NCI-H748 (cell line): ENCODE results near the gene GJB4.
"Not testable (repeated sequence)": the region's sequence is repeated elsewhere in the genome, so short reads cannot be mapped to it uniquely, and the experiment has no call there.

Source experiments
- DNase-seq: peaks from one replicate; lab custom pipeline; 2025; ENCODE audit not compliant: unreplicated experiment; lab: John Stamatoyannopoulos, UW

Gene GJB4

DNA sequence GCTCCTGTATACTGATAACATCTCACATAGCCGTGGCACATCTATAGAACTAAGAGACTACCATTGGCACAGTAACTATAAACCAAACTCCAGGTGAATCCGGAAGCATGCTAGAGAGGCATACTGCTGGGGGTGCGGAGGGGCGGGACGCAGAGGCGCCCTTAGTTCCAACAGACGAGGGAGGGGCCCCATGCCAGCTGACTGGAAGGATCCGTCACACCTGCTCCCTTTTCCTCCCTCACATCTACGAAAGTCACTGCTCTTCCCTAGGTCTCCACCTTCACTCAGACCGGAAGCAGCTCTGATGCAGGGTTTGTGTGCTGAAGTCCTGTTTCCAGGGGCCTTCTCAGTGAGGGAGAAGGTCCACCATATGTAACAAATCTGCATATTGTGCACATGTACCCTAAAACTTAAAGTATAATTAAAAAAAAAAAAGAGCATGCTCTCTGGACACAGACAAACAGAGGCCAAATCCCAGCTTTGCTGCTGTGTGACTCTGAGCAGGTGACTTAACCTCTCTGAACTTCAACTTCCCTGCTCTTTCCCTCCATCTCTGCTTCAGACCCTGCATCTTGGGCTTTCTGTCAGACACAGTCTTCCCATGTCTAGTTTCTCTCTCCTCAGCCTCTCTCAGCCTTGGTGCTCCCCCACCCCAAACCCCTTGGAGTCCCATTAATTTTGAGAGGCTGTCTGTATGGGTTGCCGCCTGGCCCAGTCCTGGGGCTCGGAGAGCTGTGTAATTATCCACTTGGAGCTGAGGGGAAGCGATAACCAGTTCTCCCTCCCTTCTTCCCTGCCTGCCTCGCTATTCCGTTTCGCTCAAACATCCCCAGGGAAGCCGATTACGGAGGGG, 12.5 kb upstream of the GJB4 start:
- DNase-seq, result no peak

DNA sequence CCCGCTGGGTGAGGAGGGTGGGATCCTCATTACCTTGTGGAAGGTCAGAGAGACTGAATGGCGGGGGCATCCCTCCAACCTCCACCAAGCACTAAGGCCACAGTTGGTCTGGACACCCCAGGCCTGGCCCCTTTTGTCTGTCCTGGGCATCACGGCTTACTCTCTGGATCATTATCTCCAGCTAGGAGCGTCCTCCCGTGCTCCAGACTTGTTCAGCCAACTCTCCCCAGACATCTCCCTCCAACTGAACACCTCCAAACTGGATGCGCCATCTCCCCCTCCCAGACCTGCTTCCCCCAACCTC, 11.9 kb upstream of the GJB4 start:
- DNase-seq, result no peak

DNA sequence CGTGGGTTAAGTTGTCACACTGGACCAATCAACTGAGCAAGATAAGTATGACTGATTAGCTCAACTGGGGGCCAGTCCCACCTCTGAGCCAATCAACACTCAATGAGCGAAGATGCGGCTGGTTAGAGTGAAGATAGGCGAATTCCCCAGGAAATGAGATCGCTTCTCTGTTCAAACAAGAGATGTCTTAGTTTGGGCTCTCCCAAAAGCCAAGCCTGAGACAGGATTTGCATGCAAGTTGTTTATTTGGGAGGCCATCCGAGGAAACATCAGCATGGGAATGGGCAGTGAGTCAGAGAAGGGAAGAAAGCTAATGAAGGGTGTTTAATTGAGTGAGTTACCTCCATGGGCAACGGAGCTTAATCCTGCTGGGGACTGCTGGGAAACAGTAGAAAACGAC, 9.5 kb upstream of the GJB4 start:
- DNase-seq, result no peak

DNA sequence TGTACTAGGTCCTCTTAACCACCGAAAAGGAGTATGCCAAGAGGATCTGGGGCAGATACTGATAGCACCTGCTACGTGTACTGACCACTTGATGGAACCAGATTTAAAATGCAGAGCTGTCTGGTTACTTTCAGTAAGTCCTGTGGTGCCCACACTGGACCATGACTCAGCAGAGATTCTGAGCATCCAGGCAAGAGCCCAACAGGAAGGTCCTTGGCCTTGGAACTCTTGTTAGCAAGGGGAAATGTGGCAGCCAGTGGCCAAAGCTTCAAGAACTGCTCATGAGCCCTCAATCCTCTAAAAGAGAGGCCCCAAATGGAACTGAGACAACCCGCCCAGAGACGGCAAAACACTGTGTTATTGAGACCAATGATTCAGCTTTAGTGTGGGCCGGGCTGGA, 8.9 kb upstream of the GJB4 start:
- DNase-seq, result no peak

DNA sequence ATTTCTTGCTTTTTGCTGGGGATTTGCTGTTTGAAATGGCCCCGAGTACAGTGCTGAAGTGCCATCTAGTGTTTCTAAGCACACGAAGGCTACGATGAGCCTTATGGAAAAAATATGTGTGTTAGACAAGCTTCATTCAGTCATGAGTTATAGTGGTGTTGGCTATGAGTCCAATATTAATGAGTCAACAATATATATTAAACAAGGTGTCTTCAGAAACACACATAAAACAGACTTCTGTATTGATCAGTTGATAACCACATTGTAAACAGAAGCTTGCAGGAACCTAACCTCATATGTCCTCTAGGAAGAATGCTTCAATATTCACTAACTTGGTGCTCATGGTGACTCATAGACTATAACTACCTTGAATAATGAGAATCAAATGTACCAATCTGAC, 6.4 kb upstream of the GJB4 start:
- no peak for DNase-seq

DNA sequence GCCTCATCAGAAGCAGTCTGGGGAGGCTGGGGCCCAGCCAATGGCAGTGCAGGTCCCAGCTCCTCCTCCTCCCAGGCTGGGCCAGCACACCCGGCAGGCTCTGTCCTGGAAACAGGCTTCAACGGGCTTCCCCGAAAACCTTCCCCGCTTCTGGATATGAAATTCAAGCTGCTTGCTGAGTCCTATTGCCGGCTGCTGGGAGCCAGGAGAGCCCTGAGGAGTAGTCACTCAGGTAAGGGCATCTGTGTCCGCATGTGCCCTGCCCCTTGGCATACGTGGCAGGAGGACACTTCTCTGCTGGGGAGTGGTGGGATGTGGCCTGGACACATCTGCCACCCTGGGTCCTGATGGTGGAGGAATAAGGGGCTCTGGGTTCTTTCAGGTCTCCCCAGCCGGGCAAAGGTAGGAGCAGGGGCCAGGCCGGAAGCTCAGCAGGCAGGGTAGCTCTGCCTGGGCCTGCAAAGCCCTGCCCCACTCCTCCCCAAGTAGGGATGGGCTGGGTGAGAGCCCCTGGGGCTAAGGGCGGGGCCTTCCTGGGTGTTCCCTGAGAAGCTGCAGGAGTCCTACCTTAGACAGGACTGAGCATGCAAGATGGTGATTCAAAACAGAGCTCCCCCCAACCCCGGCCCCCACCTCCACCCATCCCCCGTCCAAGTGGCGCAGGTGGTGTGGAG, 4.4 kb upstream of the GJB4 start, which contains the start of gene GJB5:
Gene GJB5 (plus strand): TSS at position 84 of the 674 bp plus-strand sequence. CDS start 2,284 bp downstream, outside the sequence.
- no peak for DNase-seq

DNA sequence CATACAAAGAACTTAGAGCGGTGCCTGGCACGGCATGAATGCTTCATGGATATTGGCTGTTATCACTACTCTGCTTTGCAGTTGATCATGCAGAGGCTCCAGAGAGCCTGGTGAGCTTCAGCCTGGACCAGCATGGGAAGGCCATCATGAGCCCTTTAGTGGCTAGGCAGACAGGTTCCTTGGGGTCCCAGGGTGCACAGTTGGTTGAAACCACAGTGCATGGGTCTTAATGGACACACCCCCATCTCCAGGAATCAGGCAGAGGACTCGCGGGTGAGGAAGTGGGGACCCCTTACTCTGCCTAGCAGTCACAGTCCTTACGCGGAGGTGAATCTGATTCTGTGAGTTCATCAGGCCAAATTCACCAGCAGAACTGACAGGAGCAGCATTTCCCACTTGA, 3.6 kb upstream of the GJB4 start:
- no peak for DNase-seq

DNA sequence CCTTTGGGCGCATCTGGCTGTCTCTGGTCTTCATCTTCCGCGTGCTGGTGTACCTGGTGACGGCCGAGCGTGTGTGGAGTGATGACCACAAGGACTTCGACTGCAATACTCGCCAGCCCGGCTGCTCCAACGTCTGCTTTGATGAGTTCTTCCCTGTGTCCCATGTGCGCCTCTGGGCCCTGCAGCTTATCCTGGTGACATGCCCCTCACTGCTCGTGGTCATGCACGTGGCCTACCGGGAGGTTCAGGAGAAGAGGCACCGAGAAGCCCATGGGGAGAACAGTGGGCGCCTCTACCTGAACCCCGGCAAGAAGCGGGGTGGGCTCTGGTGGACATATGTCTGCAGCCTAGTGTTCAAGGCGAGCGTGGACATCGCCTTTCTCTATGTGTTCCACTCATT, 2.2 kb upstream of the GJB4 start:
- no peak for DNase-seq

DNA sequence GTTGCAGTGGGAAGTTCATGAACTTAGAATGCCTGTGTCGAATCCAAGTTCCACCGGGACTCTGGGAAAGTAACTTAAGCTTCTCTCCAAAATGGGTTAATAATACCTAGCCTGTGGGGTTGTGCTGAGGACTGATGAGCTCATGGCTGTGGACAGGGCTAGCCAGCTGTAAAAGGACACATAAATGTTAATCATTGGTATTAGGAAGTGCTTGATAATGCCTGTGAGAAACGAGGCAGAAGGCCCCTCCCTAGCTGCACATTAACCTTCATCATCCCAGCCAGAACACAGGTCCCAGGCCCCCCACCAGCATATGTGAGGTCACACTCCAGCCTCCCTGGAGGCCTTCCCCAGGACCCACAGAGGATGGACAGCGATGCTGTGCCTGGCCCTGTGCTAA, 789 bp upstream of the GJB4 start:
- DNase-seq, result no peak

DNA sequence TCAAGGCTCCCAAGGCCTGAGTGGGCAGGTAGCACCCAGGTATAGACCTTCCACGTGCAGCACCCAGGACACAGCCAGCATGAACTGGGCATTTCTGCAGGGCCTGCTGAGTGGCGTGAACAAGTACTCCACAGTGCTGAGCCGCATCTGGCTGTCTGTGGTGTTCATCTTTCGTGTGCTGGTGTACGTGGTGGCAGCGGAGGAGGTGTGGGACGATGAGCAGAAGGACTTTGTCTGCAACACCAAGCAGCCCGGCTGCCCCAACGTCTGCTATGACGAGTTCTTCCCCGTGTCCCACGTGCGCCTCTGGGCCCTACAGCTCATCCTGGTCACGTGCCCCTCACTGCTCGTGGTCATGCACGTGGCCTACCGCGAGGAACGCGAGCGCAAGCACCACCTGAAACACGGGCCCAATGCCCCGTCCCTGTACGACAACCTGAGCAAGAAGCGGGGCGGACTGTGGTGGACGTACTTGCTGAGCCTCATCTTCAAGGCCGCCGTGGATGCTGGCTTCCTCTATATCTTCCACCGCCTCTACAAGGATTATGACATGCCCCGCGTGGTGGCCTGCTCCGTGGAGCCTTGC, 1.7 kb downstream of the GJB4 start:
- no peak for DNase-seq

DNA sequence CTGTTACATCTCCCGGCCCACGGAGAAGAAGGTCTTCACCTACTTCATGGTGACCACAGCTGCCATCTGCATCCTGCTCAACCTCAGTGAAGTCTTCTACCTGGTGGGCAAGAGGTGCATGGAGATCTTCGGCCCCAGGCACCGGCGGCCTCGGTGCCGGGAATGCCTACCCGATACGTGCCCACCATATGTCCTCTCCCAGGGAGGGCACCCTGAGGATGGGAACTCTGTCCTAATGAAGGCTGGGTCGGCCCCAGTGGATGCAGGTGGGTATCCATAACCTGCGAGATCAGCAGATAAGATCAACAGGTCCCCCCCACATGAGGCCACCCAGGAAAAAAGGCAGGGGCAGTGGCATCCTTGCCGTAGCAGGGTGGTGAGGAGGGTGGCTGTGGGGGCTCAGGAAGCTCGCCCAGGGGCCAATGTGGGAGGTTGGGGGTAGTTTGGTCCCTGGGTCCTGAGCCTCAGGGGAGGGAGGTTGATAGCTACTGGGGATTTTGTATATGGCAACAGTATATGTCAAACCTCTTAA, 2.3 kb downstream of the GJB4 start:
- DNase-seq, result no peak

DNA sequence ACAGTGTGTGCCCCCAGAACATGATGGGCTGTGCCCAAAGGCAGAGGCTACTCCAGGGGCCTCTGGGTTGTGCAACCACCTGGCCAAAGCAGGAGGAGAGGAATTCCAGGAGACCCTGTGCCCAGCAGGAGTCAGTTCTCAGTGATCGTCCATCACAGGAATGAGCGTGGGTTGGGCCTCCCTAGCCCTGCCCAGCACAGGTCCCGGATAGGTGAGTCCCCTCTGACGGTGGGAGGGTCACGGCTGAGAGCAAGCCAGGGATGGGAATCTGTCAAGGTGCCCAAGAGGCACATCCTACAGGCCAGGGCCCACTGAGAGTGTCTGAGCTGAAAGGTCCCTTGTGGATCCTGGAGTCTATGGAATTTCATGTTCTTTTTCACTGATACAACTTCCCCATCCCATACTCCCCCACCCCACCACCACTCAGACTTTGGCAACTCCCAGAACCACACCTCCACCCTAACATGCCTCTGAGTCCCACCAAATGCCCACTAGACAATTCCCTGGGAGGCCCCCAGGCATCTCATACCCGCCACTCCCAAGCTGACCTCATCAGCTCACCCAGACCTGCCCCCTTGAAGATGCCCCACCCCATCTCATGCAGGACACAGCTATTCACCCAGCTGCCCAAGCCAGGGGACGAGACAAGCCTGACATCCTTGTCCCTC, 3.1 kb downstream of the GJB4 start:
- no peak for DNase-seq

DNA sequence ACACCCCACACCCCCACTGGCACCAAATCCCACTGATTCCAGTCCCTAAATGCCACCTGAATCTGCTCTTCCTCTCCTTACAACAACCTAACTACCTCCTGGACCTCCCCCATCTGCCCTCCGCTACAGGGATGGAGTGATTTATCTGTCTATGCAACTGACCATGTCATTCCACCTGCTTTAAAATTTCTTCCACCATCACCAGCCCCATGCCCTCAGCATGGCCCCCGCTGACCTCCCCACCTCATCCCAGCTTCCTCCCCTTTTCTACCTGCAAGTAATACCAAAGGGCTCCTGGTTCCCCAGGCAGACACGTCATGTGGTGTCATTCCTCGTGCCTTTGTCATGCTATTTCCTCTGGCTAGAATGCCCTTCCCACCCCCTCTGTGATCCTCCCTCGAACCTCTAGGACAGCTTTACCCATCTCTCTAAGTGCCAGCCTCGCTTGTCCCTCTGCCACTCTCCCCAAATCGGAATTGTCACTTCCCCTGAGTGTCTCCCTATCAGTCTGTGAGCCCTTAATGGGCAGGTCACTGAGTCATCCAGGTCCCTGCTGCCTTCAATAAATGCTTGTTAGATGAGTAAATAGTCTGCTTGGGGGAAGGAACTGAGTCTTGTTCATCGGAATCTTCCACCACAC, 3.7 kb downstream of the GJB4 start:
- DNase-seq, result no peak

DNA sequence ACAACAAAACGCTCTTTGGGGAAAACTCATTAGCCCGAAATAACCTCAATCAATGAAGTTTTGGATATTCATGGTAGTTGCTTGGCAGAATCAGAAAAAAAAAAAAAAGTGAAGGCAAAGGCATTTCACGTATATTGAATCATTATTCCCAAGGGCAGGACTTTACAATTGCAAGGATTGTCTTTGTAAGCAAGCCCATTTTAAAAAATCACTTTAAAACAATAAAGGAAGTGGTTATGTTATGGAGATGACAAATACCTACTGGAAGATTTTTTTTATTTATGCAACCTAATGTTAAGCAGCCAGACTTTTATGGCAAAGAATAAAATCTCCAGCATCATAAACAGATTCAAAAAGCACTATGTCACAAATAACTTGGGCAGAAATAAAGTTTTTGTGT, 9.3 kb downstream of the GJB4 start:
- DNase-seq, result no peak

DNA sequence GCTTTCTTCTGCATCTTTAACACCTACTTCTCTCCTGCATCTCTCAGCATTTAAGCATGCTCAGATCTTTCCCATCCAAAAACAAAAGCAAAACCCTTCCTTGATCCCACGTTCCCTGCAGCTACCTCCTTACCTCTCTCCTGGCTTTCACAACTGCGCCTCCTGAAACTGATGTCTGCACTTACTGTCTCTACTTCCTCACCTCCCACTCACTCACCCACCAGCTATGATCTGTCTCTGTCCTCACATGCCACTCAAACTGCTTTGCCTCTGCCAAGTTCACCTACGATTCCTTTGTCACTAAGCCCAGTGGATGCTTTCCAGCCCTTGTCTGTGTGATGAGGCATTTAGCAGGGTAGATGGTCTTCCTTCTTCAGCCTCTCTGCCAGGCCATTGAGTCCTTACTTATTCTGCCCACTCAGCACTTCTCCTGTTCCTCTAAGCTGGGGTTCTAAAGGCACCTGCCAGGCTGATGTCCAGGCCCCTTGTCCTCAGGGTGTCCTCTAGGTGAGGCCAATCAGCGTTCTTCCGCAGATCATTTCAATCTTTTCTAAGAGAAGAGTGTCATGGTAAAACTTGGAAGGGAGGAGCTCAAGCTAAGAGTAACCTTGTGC, 11.5 kb downstream of the GJB4 start:
- no peak for DNase-seq

DNA sequence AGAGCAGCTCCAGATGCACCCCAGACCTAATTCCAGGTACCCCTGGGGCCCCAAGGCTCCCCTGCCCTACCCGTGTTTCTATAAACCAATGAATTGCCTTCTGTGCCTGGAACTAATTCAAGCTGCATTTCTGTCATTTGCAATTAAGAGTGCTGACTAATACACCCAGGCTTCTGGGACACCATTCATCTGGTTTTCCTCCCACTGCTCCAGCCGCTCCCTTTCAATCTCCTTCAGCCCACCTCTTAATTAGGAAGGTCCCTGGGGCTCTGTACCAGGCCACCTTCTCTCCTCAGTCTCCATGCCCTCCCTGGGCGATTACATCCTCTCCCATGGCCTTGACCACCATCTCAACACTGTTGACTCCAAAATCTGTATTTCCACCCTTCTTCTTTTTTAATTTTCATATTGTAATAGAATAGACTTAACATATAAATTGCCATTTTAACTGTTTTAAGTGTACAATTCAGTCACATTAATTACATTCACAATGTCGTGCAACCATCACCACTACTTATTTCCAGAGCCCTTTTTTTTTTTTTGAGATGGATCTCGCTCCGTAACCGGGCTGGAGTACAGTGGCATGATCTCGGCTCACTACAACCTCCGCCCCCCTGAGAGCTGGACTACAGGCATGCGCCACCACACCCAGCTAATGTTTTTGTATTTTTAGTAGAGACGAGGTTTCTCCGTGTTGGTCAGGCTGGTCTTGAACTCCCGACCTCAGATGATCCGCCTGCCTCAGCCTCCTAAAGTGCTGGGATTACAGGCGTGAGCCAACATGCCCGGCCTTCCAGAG, 12.2 kb downstream of the GJB4 start:
- no peak for DNase-seq

DNA sequence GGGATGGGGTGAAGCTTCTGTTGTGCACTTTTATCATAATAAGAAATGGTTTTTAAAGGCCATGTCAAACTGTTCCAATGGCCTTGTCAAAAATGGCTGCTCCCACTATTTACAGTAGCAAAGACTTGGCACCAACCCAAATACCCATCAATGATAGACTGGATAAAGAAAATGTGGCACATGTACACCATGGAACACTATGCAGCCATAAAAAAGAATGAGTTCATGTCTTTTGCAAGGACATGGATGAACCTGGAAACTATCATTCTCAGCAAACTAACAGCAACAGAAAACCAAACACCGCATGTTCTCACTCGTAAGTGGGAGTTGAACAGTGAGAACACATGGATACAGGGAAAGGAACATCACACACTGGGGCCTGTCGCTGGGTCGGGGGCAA, 13.6 kb downstream of the GJB4 start:
- DNase-seq, result not testable (repeated sequence)

DNA sequence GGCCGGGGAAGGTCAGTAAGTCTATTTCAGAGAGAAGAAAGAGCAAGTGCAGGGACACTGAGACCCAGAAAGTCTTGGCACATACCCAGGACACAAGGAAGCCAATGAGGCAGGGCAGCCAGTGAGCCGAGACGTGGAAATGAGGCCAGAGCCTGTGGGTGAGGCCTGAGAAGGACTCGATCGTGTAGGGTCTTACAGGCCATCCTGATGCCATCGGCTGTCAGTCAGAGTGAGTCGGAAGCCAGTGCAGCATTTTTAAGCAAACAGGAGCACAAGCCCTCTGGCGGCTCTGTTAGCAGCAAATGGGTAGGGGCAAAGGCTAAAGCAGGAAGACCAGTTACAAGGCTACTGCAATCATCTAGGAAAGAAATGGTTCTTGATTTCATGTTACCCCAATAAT, 15.4 kb downstream of the GJB4 start:
- DNase-seq, result no peak

DNA sequence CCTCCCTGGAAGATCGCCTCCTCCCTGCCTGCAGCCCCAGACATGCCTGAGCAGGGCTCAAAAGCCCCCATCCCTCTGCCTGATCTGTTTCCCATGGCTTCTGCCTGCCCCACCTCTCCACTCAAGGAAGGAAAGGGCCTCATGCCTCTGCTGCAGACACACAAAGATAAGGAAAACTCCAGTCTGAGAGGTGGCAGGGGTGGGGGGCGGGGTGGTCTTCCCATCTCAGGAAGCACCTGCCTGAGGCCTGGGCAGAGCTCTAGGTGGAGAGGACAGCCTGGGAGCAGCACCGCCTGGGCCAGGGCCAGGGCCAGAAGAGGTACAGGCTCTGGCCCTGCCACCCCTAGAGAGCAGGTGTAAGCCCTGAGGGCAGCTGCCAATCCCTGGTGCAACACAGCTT, 17.4 kb downstream of the GJB4 start:
- DNase-seq, result no peak
